Right lobe of liver (tissue), 4 donors: ENCODE measurements around the gene EPHB6.
A peak's percentile ranks its signal among the peaks of the same experiment; 100 is the strongest.

Experiments
- CTCF ChIP-seq, 4 donors: fragments of 200-600 bp in 3 of 4; fragments of 450-650 bp in 1 of 4; IDR thresholded peaks; one replicate each; pipeline versions ENCODE4 v1.5.1 to v1.8.0; 2016 to 2022; ENCODE audit warnings: antibody characterized with exemption in 4 of 4, mild to moderate bottlenecking in 2 of 4
- POLR2A ChIP-seq: fragments of 450-650 bp; IDR thresholded peaks from one replicate; pipeline ENCODE4 v1.6.1; 2017; ENCODE audit warnings: antibody characterized with exemption, mild to moderate bottlenecking
- donor health status: DM: no; HTN: no; CAD: no.
- donor health status: DM: no; HTN: no; CAD: no.
- donor health status: DM: no; HTN: yes; CAD: no.

GRCh38 chr7:142880876-142881505 is 26.1 kb downstream of the EPHB6 start:
- TF ChIP-seq CTCF (IDR thresholded peaks at IDR 0.05): peak; percentile 48 to 77 (median 70)
- TF ChIP-seq POLR2A: no peak
